Measurements from ENCODE around the gene CEP85L.

The CEP85L gene

DNA sequence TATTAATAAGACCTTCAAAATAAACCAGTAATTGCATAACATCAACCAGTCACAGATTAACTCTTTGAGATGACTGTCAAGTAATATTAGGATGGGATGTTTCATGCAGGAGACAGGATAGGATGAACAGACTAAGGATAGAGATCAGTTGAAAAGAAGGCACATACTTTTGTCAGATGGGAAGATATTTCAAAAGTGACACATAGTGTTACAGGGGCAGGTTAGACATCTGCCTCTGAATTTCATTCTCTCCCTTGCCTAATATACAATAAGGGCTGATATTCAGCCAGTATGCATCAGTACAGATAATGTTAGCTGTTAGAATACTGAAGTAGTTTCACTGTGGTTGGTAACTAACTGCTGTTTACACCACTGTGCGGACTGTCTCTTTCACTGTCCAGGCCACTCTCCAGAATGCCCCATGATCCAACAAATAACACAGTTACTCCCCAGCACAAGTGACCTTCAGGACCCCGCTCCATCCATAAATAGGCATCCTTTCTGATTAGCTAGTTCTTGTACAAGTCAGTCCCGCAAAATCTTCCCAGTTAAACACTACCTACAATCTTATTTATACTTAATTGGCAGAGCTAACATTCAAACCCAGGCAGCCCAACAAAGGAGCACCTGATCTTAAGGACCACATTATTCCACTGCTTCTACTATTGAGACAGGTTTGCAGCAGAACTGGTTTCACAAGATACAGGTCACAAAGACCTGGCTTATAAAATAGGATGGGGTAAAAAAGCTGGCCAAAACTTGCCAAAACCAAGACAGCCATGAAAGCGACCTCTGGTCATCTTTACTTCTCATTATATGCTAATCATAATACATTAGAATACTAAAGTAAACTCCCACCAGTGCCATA is 125.2 kb downstream of the CEP85L start:
- Histone ChIP-seq H3K36me3 (ENCODE audit: control insufficient read depth, low read depth, low read length) (no peaks in the 10 kb centered on the region), H3K4me3 (ENCODE audit: low read length) (no peak overlapping the region), H3K4me1 (ENCODE audit: control insufficient read depth, low read depth, low read length) (peaks cover 3% of the 10 kb centered on the region), H3K27ac (ENCODE audit: low read length) (no peak overlapping the region), H3K27me3 (ENCODE audit: control insufficient read depth, insufficient read depth, low read length) (no peaks in the 10 kb centered on the region), H3K9me3 (ENCODE audit: control insufficient read depth, low read depth, low read length) (no peaks in the 10 kb centered on the region), H3K9ac (ENCODE audit: low read length) (no peak overlapping the region)

DNA sequence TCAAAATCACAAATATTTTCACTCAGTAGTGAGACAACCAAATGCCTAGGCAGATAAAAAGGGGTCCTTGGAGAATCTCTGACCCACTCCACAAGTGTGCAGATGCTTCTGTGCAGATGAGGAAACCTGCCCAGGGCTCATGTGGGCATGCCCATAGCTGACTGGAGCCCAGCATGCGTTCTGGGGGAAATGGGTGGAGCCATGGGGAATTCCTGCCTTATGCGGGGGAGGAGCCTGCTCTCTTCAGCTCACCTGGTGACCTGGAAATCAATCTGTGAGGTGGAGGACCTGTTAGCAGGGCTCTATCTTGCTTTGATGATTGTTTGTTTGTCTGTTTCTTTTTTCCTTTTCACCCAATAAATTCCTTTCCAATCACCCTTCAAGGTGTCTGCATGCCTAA is 126.7 kb downstream of the CEP85L start:
- no peaks in the 10 kb centered on the region for H3K9me3 ChIP-seq (ENCODE audit: control insufficient read depth, low read depth, low read length)
- no peak overlapping the region for H3K4me3 ChIP-seq (ENCODE audit: low read length)
- H3K27me3 ChIP-seq (ENCODE audit: control insufficient read depth, insufficient read depth, low read length): no peaks in the 10 kb centered on the region
- no peaks in the 10 kb centered on the region for H3K36me3 ChIP-seq (ENCODE audit: control insufficient read depth, low read depth, low read length)
- no peak overlapping the region for H3K9ac ChIP-seq (ENCODE audit: low read length)
- peaks cover 3% of the 10 kb centered on the region for H3K4me1 ChIP-seq (ENCODE audit: control insufficient read depth, low read depth, low read length)
- H3K27ac ChIP-seq (ENCODE audit: low read length): no peak overlapping the region

DNA sequence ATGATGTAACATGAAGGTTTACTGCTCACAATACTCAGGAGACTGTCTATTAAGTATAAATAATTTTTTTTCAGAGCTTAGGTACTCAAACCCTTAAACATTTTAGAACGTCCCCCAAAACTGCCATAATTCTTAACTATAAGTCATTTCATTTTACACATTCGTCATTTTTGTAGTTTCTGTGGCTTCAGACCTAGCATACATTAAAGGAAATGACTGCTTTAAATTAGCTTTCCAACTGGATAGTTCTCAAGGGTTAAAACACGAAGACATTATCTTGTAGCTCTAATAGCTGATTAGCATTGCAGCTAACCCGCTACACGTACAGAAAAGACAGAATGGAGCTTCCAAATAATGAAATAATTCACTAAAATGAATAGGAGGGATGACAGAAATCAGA is 128.2 kb downstream of the CEP85L start:
- no peak overlapping the region for H3K9ac ChIP-seq (ENCODE audit: low read length)
- H3K27me3 ChIP-seq (ENCODE audit: control insufficient read depth, insufficient read depth, low read length): no peaks in the 10 kb centered on the region
- no peaks in the 10 kb centered on the region for H3K9me3 ChIP-seq (ENCODE audit: control insufficient read depth, low read depth, low read length)
- H3K4me1 ChIP-seq (ENCODE audit: control insufficient read depth, low read depth, low read length): peaks cover 3% of the 10 kb centered on the region
- no peak overlapping the region for H3K27ac ChIP-seq (ENCODE audit: low read length)
- no peaks in the 10 kb centered on the region for H3K36me3 ChIP-seq (ENCODE audit: control insufficient read depth, low read depth, low read length)
- no peak overlapping the region for H3K4me3 ChIP-seq (ENCODE audit: low read length)

DNA sequence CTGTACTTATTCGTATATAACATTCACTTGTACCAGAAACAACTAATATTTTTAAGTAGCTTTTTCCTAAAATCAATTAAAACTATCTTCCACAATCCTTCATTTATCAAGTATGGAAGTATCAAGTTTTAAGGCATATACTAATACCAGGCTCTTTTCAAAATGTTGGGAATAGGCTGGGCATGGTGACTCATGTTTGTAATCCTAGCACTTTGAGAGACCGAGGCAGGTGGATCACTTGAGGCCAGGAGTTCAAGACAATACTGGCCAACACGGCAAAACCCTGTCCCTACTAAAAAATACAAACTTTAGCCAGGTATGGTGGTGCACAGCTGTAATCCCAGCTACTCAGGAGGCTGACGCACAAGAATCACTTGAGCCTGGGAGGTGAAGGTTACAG is 129.0 kb downstream of the CEP85L start:
- no peak overlapping the region for H3K27ac ChIP-seq (ENCODE audit: low read length)
- H3K9ac ChIP-seq (ENCODE audit: low read length): no peak overlapping the region
- H3K4me3 ChIP-seq (ENCODE audit: low read length): no peak overlapping the region
- H3K4me1 ChIP-seq (ENCODE audit: control insufficient read depth, low read depth, low read length): peaks cover 3% of the 10 kb centered on the region
- no peaks in the 10 kb centered on the region for H3K36me3 ChIP-seq (ENCODE audit: control insufficient read depth, low read depth, low read length)
- no peaks in the 10 kb centered on the region for H3K9me3 ChIP-seq (ENCODE audit: control insufficient read depth, low read depth, low read length)
- H3K27me3 ChIP-seq (ENCODE audit: control insufficient read depth, insufficient read depth, low read length): no peaks in the 10 kb centered on the region

DNA sequence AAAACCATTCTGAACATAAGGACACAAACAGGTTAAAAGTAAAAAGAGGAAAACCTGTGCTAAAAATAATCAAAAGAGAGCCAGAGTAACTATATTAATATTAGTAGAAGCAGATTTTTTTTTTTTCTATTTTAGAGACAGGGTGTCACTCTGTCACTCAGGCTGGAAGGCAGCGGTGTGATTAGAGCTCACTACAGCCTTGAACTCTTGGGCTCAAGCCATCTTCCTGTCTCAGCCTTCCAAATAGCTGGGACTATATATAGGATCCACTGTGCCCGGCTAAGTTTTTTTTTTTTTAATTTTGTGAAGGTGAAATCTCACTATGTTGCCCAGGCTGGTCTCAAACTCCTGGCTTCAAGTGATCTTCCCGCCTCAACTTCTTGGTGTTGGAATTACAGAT is 136.7 kb downstream of the CEP85L start:
- Histone ChIP-seq H3K4me3 (ENCODE audit: low read length) (no peak overlapping the region), H3K9me3 (ENCODE audit: control insufficient read depth, low read depth, low read length) (no peaks in the 10 kb centered on the region), H3K27ac (ENCODE audit: low read length) (no peak overlapping the region), H3K9ac (ENCODE audit: low read length) (no peak overlapping the region), H3K4me1 (ENCODE audit: control insufficient read depth, low read depth, low read length) (no peaks in the 10 kb centered on the region), H3K27me3 (ENCODE audit: control insufficient read depth, insufficient read depth, low read length) (no peaks in the 10 kb centered on the region), H3K36me3 (ENCODE audit: control insufficient read depth, low read depth, low read length) (no peaks in the 10 kb centered on the region)

DNA sequence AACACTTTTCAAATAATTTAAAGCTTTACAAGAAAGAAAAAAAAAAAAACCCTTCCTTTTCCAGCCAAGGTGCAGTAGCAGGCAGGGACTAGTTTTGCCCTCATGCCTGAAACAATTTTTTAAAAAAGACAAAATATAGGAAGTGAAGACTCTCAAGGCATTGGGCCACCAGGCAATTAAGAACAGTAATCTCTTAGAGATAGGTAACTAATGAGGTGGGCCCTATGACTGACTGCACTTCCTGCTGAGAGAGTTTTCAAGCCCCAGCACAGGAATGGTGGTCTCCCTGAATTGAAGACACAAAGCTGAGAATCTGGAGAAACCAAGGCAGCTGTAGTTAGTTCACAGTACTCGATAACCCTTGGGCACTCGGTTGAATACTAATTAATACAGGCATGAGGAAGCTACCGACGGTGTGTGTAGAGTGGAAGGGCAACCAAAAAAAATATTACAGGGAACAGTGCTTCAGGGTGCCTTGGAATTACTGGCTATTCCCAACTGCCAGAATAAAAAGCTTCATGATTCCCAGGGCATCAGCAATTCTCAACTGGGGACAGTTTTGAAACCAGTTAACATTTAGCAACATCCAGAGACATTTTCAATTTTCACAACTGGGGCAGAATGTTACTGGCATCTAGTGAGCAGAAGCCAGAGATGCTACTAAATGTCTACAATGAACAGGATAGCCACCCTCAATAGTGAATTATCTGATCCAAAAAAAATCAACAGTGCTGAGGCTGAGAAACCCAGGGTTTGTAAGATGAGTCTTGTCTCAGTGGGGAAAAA is 139.3 kb downstream of the CEP85L start:
- Histone ChIP-seq H3K36me3 (ENCODE audit: control insufficient read depth, low read depth, low read length) (no peaks in the 10 kb centered on the region), H3K27me3 (ENCODE audit: control insufficient read depth, insufficient read depth, low read length) (no peaks in the 10 kb centered on the region)

DNA sequence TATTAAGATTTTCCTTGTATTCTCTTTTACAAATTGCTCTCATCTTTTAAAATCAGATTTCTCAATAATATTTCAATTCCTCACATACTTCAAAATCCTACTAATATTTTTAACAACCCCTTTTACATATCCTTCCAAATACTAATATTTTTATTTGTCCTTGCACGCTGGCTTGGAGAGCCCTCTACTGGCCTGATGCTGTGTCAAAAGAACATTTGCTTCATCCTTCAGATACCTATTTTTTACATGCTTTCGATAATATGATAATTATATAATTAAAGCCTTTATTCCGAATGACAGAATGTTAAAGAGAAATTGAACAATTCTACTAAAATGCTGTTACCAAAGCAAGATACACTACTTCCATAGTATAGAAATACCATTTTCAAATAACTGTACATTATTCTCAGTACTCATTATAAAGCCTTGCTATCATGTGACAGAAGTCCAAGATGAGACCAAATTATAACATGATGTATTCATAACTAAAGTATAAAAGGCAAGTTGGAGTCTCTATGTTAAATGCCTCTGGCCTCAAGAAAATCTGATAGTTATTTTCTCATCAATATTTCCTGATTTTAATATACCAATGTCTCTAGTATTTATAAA is 142.3 kb downstream of the CEP85L start:
- no peak overlapping the region for H3K27ac ChIP-seq (ENCODE audit: low read length)
- H3K27me3 ChIP-seq (ENCODE audit: control insufficient read depth, insufficient read depth, low read length): no peaks in the 10 kb centered on the region
- no peaks in the 10 kb centered on the region for H3K36me3 ChIP-seq (ENCODE audit: control insufficient read depth, low read depth, low read length)
- H3K4me3 ChIP-seq (ENCODE audit: low read length): no peak overlapping the region
- no peaks in the 10 kb centered on the region for H3K4me1 ChIP-seq (ENCODE audit: control insufficient read depth, low read depth, low read length)
- no peaks in the 10 kb centered on the region for H3K9me3 ChIP-seq (ENCODE audit: control insufficient read depth, low read depth, low read length)
- no peak overlapping the region for H3K9ac ChIP-seq (ENCODE audit: low read length)

More for the DNA sequence above, 139.3 kb downstream of the CEP85L start:
- no peak overlapping the region for H3K27ac ChIP-seq (ENCODE audit: low read length)
- no peaks in the 10 kb centered on the region for H3K9me3 ChIP-seq (ENCODE audit: control insufficient read depth, low read depth, low read length)
- H3K4me3 ChIP-seq (ENCODE audit: low read length): no peak overlapping the region
- H3K4me1 ChIP-seq (ENCODE audit: control insufficient read depth, low read depth, low read length): no peaks in the 10 kb centered on the region
- H3K9ac ChIP-seq (ENCODE audit: low read length): no peak overlapping the region

DNA sequence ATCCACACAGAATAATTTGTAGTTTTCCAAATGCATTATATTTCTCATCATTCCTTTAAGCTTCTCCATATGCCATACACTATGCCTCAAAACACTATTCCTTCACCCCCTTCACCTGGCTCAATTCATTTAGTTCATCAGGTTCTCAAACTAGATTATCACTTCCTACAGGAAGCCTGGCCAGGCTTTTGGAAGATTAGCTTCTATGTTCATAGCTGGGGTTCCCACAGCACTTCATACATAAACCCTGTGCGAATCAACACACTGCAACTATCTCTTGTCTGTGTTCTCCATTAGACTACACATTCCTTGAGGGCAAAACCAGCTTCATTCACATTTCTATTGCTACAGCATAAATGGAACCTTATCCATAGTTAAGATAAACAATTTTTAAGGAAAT is 143.8 kb downstream of the CEP85L start:
- Histone ChIP-seq H3K4me3 (ENCODE audit: low read length) (no peak overlapping the region), H3K9me3 (ENCODE audit: control insufficient read depth, low read depth, low read length) (no peaks in the 10 kb centered on the region), H3K27me3 (ENCODE audit: control insufficient read depth, insufficient read depth, low read length) (no peaks in the 10 kb centered on the region), H3K36me3 (ENCODE audit: control insufficient read depth, low read depth, low read length) (no peaks in the 10 kb centered on the region), H3K9ac (ENCODE audit: low read length) (no peak overlapping the region), H3K4me1 (ENCODE audit: control insufficient read depth, low read depth, low read length) (no peaks in the 10 kb centered on the region), H3K27ac (ENCODE audit: low read length) (no peak overlapping the region)

DNA sequence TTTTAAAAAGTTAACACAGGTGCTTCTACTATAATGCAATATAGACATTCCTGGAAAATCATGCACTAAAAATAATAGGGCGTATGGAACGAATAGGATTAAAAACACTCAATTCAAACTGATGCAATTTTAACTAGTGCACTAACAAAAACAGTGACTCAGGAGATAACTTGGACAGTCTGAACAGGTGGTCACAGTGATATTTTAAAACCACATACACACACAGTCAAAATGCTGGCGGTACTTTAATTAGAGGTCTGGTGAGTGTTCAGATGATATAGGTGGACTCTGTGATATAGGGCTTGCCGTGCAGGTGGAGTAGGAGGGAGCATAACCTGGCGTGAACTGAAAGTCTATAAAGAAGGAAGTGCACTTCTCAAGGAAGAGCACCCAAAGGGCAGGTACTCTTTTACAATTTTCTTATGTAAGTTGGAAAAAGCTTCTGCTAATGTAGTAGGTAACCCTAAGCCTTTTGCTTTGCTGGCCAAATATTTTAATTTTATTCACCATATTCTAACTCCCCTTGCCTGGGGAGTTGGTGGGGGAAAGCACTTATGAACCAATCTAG is 145.2 kb downstream of the CEP85L start:
- Histone ChIP-seq H3K4me1 (ENCODE audit: control insufficient read depth, low read depth, low read length) (no peaks in the 10 kb centered on the region), H3K9me3 (ENCODE audit: control insufficient read depth, low read depth, low read length) (no peaks in the 10 kb centered on the region), H3K9ac (ENCODE audit: low read length) (no peak overlapping the region), H3K27me3 (ENCODE audit: control insufficient read depth, insufficient read depth, low read length) (no peaks in the 10 kb centered on the region), H3K27ac (ENCODE audit: low read length) (no peak overlapping the region), H3K36me3 (ENCODE audit: control insufficient read depth, low read depth, low read length) (no peaks in the 10 kb centered on the region), H3K4me3 (ENCODE audit: low read length) (no peak overlapping the region)

DNA sequence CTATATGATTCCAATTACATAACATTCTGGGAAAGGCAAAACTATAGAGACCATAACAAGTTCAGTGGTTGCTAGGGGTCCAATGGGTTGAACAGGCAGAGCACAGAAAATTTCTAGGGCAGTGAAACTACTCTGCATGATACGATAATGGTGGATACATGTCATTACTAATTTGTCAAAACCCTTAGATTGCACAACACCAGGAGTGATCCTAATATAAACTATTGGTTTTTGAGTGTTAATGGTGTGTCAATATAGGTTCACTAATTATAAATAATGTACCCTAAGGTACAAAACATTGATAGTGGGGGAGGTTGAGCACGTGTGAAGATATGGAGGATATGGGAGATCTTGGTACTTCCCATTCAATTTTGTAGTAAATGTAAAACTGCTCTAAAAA is 145.7 kb downstream of the CEP85L start:
- no peaks in the 10 kb centered on the region for H3K27me3 ChIP-seq (ENCODE audit: control insufficient read depth, insufficient read depth, low read length)
- no peak overlapping the region for H3K9ac ChIP-seq (ENCODE audit: low read length)
- no peak overlapping the region for H3K4me3 ChIP-seq (ENCODE audit: low read length)
- H3K4me1 ChIP-seq (ENCODE audit: control insufficient read depth, low read depth, low read length): no peaks in the 10 kb centered on the region
- no peak overlapping the region for H3K27ac ChIP-seq (ENCODE audit: low read length)
- no peaks in the 10 kb centered on the region for H3K36me3 ChIP-seq (ENCODE audit: control insufficient read depth, low read depth, low read length)
- no peaks in the 10 kb centered on the region for H3K9me3 ChIP-seq (ENCODE audit: control insufficient read depth, low read depth, low read length)

DNA sequence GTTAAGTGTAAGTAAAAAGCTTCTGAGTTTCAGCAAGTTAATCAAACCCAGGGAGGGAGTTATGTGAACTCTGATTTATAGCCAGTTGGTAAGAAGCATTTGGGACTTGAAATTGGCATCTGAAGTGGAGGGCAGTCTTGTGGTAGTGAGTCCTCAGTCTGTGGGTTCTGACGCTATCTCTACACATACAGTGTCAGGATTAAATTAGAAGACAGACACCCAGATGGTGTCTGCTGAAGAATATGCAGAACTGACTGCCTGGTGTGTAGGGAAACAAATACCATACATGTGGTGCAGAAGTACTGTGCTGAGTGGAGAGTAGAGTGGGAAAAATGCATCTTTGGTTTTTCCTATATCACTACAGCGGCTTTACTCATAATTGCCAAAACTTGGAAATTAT is 146.8 kb downstream of the CEP85L start:
- no peak overlapping the region for H3K9ac ChIP-seq (ENCODE audit: low read length)
- no peaks in the 10 kb centered on the region for H3K9me3 ChIP-seq (ENCODE audit: control insufficient read depth, low read depth, low read length)
- H3K27ac ChIP-seq (ENCODE audit: low read length): no peak overlapping the region

More for the DNA sequence above, 146.8 kb downstream of the CEP85L start:
- Histone ChIP-seq H3K4me3 (ENCODE audit: low read length) (no peak overlapping the region), H3K36me3 (ENCODE audit: control insufficient read depth, low read depth, low read length) (no peaks in the 10 kb centered on the region), H3K27me3 (ENCODE audit: control insufficient read depth, insufficient read depth, low read length) (no peaks in the 10 kb centered on the region), H3K4me1 (ENCODE audit: control insufficient read depth, low read depth, low read length) (no peaks in the 10 kb centered on the region)
